ENCODE measurements around the gene VASH2.
"Not testable (repeated sequence)": the region's sequence is repeated elsewhere in the genome, so short reads cannot be mapped to it uniquely, and the experiment has no call there.

VASH2 gene

DNA sequence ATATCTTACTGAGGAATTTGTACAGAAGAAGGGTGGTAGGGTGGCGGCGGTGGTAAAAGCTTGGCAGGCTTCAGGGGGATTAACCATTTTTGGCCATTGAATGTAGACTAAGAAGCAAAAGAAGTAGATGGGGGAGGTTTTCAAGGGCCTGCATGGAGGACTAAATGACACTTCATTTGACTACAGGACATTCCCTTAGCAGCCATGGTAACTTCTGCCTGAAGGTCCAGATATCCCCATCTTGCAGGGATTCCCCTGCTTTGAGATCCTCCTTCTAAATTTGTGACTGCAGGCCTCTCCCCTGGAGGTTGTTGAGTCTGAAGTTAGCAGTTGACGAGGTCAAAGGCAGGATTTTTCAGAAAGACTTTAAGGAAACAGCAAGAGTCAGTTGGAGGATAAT lies 4.8 kb downstream of the VASH2 start:
- no peak for DNase-seq (ENCODE audit: low read depth in 4 of 4, low spot score in 1 of 4)

DNA sequence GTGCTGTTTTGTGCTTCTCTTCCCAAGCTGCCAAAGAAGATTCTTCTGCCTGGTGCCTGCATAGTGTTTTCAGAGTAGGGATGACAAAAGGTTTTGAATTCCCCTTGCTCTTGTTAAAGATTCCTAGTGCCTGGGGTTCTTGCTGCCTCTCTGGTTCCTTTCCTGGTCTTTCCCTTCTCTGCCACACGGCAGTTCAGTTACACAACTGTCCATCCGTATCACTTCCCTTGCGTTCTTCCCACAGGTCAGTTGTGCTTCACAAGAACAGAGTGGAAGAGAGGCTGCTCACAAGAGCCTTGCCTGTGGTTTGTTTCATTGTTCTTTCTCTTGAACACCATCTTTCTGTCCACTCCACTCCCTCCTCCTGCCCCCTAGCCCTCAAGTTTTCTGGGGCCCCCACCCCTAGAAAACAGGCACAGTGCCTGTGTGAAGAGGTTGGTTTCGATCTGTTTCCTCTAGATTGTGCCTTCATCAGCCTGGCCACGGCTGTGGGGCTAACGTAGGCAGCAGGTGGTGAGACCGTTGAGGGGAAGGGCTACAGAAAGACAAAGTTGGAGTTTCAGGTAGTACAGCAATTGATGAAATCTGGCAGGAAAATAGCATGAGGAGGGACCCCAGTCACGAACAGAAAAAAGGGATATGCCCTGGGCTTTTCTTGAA lies 5.8 kb downstream of the VASH2 start:
- DNase-seq (ENCODE audit: low read depth in 4 of 4, low spot score in 1 of 4): no peak

- no peak for DNase-seq (ENCODE audit: low read depth in 4 of 4, low spot score in 1 of 4)
These were observed 7.2 kb downstream of the VASH2 start for GRCh38 chr1:212957546-212957945.

GRCh38 chr1:212958175-212958574 lies 7.8 kb downstream of the VASH2 start:
- DNase-seq (ENCODE audit: low read depth in 4 of 4, low spot score in 1 of 4): no peak

DNA sequence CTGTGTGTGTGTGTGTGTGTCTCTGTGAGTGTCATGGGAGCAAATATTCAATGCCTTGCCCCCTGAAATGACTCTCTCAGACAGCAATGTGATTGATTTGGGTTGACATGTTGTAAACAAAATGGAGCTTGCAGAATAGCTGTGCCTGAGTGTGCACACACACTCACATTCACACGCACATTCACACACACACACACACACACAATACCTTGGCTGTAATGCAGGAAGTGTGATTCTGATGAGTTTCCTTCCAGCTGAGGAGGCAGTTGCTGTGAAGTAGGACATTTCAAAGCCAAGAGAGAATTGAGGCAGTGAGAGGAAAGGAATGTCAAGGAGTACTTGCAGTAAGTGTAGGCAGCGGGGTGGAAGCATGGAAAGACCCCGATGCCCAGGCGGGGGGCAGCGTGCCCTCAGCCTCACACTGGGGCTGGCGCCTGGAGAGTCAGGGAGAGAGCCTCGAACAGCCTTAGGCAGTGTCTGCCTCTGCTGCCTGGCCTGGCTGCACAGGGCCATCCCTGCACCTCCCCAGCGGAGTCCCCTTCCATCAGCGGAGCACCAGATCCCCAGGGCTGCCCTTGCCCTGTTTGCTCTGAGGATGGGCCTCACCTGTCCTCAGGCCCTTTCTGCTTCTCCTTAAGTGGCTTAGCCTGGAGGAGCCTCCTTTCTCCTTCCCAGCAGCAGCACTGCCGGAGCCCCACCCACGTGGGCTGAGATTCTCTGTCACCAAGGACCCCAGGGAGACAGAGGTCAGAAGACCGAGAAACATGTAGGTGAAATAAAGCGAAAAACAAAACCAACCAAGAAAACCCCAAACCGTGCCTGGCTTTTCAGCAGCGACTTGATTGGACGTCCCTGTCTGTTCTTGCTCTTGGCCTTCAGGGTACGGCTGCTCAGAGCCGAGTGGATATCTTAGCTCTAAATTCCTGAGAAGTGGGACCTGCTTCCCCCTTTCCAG lies 9.2 kb downstream of the VASH2 start:
- no peak for DNase-seq (ENCODE audit: low read depth in 4 of 4, low spot score in 1 of 4)

GRCh38 chr1:212960932-212961331 lies 10.6 kb downstream of the VASH2 start:
- DNase-seq (ENCODE audit: low read depth in 4 of 4, low spot score in 1 of 4): no peak

DNA sequence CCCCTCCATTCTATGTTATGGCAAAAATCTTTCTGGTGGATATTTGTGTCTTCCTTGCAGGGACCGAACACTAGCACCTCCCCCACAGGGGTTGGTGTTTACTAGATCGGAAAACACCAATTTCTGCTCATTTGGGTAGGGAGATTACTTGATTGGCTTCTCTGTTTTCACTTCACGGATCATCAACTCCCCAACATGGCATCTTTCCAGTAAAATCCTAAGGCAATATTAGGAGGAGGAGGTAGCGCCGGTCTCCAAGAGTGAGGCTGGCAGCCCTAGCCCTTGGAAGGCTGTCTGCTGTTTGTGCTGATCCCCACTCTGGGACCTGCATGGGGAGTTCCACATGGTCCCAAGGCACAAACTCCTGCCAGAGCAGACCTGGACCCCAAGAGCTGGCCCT lies 12.2 kb downstream of the VASH2 start:
- no peak for DNase-seq (ENCODE audit: low read depth in 4 of 4, low spot score in 1 of 4)

GRCh38 chr1:212964102-212964501 lies 13.8 kb downstream of the VASH2 start:
- DNase-seq (ENCODE audit: low read depth in 4 of 4, low spot score in 1 of 4): no peak

DNA sequence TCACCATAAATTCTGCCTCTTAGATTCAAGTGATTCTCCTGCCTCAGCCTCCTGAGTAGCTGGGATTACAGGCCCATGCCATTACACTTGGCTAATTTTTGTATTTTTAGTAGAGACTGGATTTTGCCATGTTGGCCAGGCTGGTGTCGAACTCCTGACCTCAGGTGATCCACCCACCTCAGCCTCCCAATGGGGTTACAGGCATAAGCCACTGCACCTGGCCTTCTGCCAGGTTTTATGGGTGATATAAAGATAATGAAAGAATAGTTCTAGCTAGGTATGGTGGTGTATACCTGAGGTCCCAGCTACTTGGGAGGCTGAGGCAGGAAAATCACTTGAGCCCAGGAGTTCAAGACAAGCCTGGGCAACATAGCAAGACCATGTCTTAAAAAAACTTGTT lies 14.7 kb downstream of the VASH2 start:
- DNase-seq (ENCODE audit: low read depth in 4 of 4, low spot score in 1 of 4): not testable (repeated sequence)

DNA sequence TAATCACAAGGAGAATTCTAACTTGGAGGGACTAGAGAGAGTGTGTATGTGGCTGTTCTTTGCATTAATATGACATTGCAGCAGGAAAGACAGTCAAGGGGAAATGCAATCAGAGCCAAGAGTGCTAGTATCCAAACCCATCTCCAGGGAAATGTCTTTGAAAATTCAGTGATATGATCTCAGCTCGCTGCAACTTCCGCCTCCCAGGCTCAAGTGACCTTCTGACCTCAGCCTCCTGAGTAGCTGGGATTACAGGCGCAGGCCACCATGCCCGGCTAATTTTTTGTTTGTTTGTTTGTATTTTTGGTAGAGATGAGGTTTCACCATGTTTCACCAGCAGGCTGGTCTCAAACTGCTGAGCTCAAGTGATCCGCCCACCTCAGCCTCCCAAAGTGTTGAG lies 16.3 kb downstream of the VASH2 start:
- no peak for DNase-seq (ENCODE audit: low read depth in 4 of 4, low spot score in 1 of 4)

- DNase-seq (ENCODE audit: low read depth in 4 of 4, low spot score in 1 of 4): no peak
These were observed 17.5 kb downstream of the VASH2 start for GRCh38 chr1:212967801-212968200.

DNA sequence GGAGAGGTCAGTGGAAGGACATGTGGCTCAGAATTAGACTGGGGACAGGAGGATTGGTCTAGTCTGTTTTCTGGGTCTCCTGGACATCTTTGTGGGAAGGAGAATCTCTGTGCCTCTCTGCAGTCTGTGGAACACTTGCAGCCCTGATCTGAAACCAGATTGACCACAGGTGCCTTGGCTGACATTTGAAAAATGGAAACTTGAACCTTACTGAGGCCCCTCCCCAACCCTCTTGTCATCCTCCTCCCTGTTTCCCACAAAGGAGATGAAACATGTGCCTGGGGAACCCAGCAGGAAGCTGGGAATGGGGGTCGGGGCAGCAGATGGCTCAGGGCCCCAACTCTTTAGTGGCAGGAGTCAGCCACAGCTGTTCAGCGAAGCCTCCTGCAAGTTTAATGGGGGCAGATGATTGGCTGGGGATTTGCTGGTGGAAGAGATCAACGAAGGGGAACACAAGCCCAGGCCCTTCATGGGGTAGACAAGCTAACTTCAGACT lies 18.1 kb downstream of the VASH2 start:
- DNase-seq (ENCODE audit: low read depth in 4 of 4, low spot score in 1 of 4): no peak

- no peak for DNase-seq (ENCODE audit: low read depth in 4 of 4, low spot score in 1 of 4)
These were observed 19.7 kb downstream of the VASH2 start for GRCh38 chr1:212970085-212970484.

- DNase-seq (ENCODE audit: low read depth in 4 of 4, low spot score in 1 of 4): no peak
These were observed 21.0 kb downstream of the VASH2 start for GRCh38 chr1:212971312-212971711.

GRCh38 chr1:212973426-212973825 lies 23.1 kb downstream of the VASH2 start:
- no peak for DNase-seq (ENCODE audit: low read depth in 4 of 4, low spot score in 1 of 4)

GRCh38 chr1:212973899-212974298 lies 23.6 kb downstream of the VASH2 start:
- no peak for DNase-seq (ENCODE audit: low read depth in 4 of 4, low spot score in 1 of 4)

- DNase-seq (ENCODE audit: low read depth in 4 of 4, low spot score in 1 of 4): no peak
These were observed 24.4 kb downstream of the VASH2 start for GRCh38 chr1:212974711-212975110.

DNA sequence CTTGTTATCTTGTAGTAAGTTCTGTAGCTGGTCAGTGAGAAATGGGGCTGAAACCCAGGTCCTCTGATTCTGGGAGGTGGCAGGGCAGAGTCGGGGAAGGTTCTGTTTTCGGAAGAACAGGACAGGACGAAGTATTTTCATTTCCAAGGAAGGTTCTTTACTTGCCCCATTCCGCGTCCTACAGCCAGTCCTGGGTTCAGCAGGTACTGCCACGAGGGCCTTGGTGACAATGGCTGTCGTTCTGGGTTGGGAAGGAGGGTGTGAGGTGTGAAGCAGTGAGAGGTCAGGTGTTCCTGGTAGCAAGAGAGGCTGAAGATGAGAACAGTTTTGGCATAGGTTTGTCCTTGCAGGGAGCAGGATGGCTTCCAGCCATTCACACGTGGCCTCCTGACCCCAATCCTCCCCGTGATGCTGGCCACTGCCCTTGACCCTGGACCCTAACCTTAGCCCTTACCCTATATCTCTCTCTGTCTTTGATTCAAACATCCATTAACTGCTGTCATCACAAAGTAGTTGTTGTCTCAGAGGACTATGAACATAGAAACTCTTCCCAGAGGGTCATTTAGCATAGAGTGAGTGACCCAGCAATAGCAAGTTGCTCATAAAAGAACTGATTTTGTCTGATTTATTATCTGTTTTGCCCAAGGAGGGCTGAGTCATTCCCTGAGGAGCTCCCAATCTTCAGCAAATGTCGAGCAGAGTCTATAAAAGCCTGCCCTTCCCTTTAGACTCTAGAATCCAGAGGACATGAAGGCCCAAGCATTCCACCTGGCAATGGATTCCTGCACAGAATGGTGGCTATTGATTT lies 25.0 kb downstream of the VASH2 start:
- no peak for DNase-seq (ENCODE audit: low read depth in 4 of 4, low spot score in 1 of 4)

GRCh38 chr1:212976586-212976985 lies 26.2 kb downstream of the VASH2 start:
- no peak for DNase-seq (ENCODE audit: low read depth in 4 of 4, low spot score in 1 of 4)

DNA sequence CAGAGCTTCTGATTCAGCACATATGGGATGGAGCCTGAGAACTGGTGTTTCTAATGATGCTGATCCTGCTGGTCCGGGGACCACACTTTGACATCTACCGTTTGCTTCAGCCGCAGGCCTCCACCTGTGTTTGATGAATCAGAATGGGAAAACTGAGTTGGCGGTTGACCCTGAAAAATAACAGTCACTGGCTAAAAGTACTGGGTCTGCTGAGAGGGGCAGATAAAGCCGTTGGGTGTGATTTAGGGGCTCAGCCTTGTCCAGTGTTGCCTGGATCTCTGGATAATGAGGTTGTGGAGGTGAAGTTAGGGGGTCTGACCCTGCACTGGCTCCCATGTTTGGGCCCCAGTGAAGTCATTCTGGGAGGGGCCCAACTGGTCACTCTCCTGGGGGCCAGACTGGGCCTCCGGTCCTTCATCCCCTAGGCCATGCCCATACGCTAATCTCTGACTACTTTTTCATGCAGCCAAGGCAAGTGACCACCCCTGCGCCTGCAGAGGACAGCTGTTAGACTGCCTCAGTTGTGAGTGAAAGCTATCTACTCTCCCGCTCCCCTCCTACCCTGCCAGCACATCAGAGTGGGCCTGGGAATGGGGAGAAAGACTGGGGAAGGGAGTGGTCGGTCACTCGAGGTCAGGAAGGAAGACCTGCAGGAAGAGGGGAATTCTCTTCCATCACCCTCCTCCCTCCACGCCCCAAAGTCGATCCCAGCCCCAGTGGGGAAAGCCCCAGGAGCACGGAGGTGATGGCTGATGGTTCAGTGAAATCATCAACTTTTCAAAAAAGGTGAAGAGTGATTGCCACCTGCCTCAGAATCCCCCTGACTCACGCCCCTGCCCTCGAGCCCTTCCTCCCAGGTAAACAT lies 27.7 kb downstream of the VASH2 start:
- DNase-seq (ENCODE audit: low read depth in 4 of 4, low spot score in 1 of 4): no peak

All from stimulated activated CD4-positive, alpha-beta T cell treated with anti-CD3 and anti-CD28 coated beads, Interleukin-1b, Interleukin-23, amount 100 ng/mL, for 24 hours (primary cell).